HG03025 (cell line): ENCODE results near the gene EME2.

Source experiments
- ATAC-seq: cut with Tn5 transposase; IDR thresholded peaks from one replicate; pipeline ENCODE4 v1.9.1; 2021; ENCODE audit warnings: mild to moderate bottlenecking, moderate library complexity; ENCODE audit not compliant: unreplicated experiment, low FRiP score

EME2 gene

GRCh38 chr16:1817276-1817589, 44.6 kb downstream of the EME2 start:
- no peak for ATAC-seq

GRCh38 chr16:1817716-1818115, 45.1 kb downstream of the EME2 start:
- ATAC-seq = no peak

DNA sequence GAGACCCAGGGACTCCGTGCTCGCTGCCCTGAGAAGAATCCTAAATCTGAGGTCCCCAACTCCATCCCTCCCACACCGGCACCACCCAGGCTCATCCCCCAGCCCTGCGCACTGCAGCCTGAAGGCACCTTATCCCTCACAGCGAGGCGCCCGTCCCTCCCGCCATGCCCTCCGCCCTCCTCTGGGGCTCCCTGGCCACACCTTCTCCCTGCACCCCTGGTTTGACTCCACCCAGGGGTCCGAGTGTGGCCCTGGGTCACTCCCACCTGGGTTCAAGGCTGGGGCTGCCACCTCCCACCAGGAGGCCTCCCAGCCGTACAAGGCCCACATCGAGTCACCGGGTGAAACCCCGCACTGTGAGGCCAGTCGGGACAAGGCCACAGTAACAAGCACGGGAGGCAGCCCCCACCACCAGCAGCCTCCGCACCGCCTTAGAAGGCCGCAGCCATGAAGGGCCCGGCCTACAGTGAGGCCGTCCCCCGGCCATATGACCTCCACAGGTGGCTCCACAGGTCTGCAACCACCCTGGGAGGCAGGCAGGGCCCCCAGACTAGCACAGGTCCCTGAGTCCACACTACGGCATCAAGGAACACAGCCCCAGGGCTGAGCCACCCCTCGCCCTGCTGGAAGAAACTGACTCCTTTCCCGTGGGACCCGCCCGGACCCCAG, 45.7 kb downstream of the EME2 start:
- no peak for ATAC-seq

DNA sequence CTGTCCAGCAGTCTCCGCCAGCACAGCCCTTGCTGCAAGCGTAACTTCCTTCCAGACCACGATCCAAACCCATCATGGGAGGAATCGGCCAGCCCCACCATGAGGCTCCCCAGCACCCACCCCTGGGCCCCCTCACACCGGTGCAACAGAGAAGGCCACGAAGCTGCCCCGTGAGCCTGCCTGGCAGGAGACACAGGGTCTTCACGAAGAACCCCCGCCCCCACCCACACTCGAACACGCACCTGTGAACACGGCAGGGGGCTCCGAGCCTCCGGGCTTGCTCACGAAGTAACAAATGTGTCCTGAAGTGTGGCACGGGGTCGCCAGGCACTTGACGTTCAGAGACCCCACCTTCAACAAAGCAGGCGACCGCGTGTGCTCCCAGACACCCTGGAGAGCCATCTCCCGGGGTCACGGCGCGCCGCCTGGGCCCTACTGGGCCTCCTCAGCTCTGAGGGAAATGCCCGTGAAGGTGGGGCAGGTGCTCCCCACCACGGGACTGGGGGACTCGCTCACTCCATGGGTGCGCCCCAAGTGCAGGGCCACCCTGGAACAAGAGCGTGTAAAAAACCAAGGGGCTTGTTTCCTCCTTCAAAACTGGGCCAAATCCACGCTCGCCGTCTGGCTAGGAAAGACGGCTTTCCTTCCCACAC, 46.4 kb downstream of the EME2 start:
- ATAC-seq = no peak

- no peak for ATAC-seq
These were observed 47.0 kb downstream of the EME2 start for GRCh38 chr16:1819611-1820010.

GRCh38 chr16:1820096-1820945, 47.7 kb downstream of the EME2 start:
- ATAC-seq = no peak

DNA sequence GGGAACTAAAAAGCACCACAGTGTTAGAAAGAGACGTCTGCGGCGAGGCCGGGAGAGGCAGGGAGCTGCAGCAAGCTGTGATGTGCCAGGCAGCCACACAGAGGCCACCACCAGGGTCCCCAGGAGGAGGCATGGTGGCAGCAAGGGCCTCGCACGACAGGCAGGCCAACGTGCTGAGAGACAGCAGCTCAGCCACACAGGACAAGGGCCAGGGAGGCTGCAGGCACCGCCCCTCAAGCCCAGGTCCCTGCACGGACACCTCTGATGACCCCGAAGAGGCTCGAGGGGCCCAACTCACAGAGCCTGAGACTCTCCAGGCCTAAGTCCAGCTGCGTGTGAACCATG, 48.3 kb downstream of the EME2 start:
- no peak for ATAC-seq

GRCh38 chr16:1821861-1822611, 49.4 kb downstream of the EME2 start:
- no peak for ATAC-seq

GRCh38 chr16:1822801-1823200, 50.2 kb downstream of the EME2 start:
- no peak for ATAC-seq

GRCh38 chr16:1823821-1824220, 51.2 kb downstream of the EME2 start:
- ATAC-seq = no peak

DNA sequence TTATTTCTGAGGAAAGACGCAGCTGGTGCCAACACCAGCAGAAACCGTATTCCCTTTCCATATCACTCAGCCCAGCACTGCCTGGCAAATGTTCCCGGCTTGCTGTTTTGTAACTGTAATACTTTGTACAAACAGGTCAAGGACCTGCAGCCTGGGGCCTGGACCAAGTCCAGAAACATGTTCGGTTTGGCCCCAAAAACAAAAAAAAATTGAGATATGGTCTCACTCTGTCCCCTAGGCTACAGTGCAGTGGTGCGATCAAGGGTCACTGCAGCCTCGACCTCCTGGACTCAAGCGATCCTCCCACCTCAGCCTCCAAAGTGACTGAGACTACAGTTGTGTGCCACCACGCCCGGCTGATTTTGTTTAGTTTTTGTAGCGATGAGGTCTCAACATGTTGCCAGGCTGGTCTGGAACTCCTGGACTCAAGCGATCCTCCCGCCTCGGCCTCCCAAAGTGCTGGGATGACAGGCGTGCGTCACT, 52.8 kb downstream of the EME2 start:
- no peak for ATAC-seq
